H1 (cell line): ENCODE data around the gene IRF2BP1. TPM values are rescaled to one million over a fixed set of nuclear protein-coding genes. Genes with fewer than 3 reads are reported as not detected.

Source experiments
- CTCF ChIA-PET: fragments of 300-600 bp; sonication (Branson Sonifier 250); formaldehyde crosslinking; loops from one replicate; lab custom pipeline; 2021; ENCODE audit not compliant: partially characterized antibody; lab: Charles Lee
- POLR2A ChIA-PET: fragments of 300-600 bp; sonication (Branson Sonifier 250); formaldehyde crosslinking; loops from one replicate; lab custom pipeline; 2021; ENCODE audit warnings: inconsistent platforms; ENCODE audit not compliant: partially characterized antibody; lab: Charles Lee
- DNase-seq, 2 experiments: peaks; one replicate each; pipeline versions ENCODE4 v3.0.0 to v3.0.0-alpha.2; 2010 to 2022; ENCODE audit warnings: low spot score in 2 of 2, low read depth in 1 of 2, mixed read lengths in 1 of 2
- FAIRE-seq: peaks from 2 replicates; lab custom pipeline; 2011; peaks lifted over from hg19 to GRCh38; lab: Jason Lieb, UNC
- H2AFZ ChIP-seq: 2 replicates; pipeline ENCODE4 v1.8.1; 2012; ENCODE audit warnings: low read length, inconsistent platforms
- H2AK5ac ChIP-seq: 2 replicates; pipeline ENCODE4 v1.6.1; 2013; ENCODE audit warnings: low read depth, low read length
- H2BK120ac ChIP-seq: replicated peaks from 2 replicates; pipeline ENCODE3; 2013; ENCODE audit warnings: low read depth, low read length, inconsistent platforms
- H2BK12ac ChIP-seq: 2 replicates; pipeline ENCODE4 v1.6.1; 2013; ENCODE audit warnings: low read depth, low read length
- H2BK15ac ChIP-seq: 2 replicates; pipeline ENCODE4 v1.6.1; 2013; ENCODE audit warnings: low read length
- H2BK20ac ChIP-seq: 2 replicates; pipeline ENCODE4 v1.6.1; 2013; ENCODE audit warnings: low read length
- H2BK5ac ChIP-seq: 2 replicates; pipeline ENCODE4 v1.6.1; 2013; ENCODE audit warnings: low read depth, low read length
- H3K14ac ChIP-seq: 2 replicates; pipeline ENCODE4 v1.6.1; 2013; ENCODE audit warnings: inconsistent platforms; ENCODE audit not compliant: insufficient read length
- H3K18ac ChIP-seq: 2 replicates; pipeline ENCODE4 v1.6.1; 2013; ENCODE audit warnings: low read length; ENCODE audit errors: extremely low read depth
- H3K23ac ChIP-seq: 2 replicates; pipeline ENCODE4 v1.6.1; 2013; ENCODE audit warnings: inconsistent platforms; ENCODE audit not compliant: insufficient read length
- H3K23me2 ChIP-seq: 2 replicates; pipeline ENCODE4 v1.6.1; 2013; ENCODE audit warnings: low read depth, low read length
- H3K27ac ChIP-seq: 2 replicates; pipeline ENCODE4 v1.6.1; 2011; ENCODE audit warnings: low read depth, low read length, inconsistent platforms
- H3K27me3 ChIP-seq, 4 experiments: replicated peaks in 1 of 4; 1 replicate in 1 of 4; 2 replicates in 3 of 4; pipeline versions ENCODE4 v1.6.1 to v1.8.1; 2011 to 2013; ENCODE audit warnings: low read length in 3 of 4, mild to moderate bottlenecking in 3 of 4, inconsistent platforms in 2 of 4, mixed read lengths in 2 of 4, moderate library complexity in 1 of 4; ENCODE audit not compliant: control insufficient read depth in 3 of 4, insufficient read depth in 3 of 4; ENCODE audit errors: extremely low read depth in 1 of 4
- H3K36me3 ChIP-seq, 4 experiments: 2 replicates each; pipeline versions ENCODE4 v1.6.1 to v1.8.1; 2011 to 2013; ENCODE audit warnings: mild to moderate bottlenecking in 4 of 4, low read length in 3 of 4, moderate library complexity in 2 of 4, control low read depth in 1 of 4, inconsistent platforms in 1 of 4; ENCODE audit not compliant: insufficient read depth in 4 of 4, control insufficient read depth in 2 of 4
- H3K4ac ChIP-seq: replicated peaks from 2 replicates; pipeline ENCODE3; 2013; ENCODE audit warnings: low read length, low read depth, mixed read lengths, inconsistent platforms; ENCODE audit not compliant: insufficient read length
- H3K4me1 ChIP-seq, 4 experiments: replicated peaks in 1 of 4; 1 replicate in 1 of 4; 2 replicates in 3 of 4; pipeline versions ENCODE4 v1.6.1 to v1.8.1; 2011 to 2013; ENCODE audit warnings: low read length in 3 of 4, inconsistent platforms in 2 of 4, mixed read lengths in 1 of 4; ENCODE audit not compliant: insufficient read depth in 4 of 4, control insufficient read depth in 3 of 4
- H3K4me2 ChIP-seq, 2 experiments: 2 replicates each; pipeline versions ENCODE4 v1.6.1 to v1.8.1; 2011 to 2013; ENCODE audit warnings: low read depth in 2 of 2, low read length in 2 of 2, control low read depth in 1 of 2, inconsistent platforms in 1 of 2, mild to moderate bottlenecking in 1 of 2; ENCODE audit not compliant: insufficient read depth in 1 of 2
- H3K4me3 ChIP-seq, 4 experiments: fragments of 200-600, 300-600 bp in 1 of 4; sonication (generic), shearing (Covaris generic), sonication (Bioruptor Twin) in 1 of 4; 2 replicates each; pipeline versions ENCODE4 v1.5.1 to v1.8.1; 2011 to 2016; ENCODE audit warnings: low read length in 4 of 4, low read depth in 3 of 4, control low read depth in 2 of 4, inconsistent platforms in 2 of 4, mild to moderate bottlenecking in 2 of 4, mixed read lengths in 1 of 4, moderate library complexity in 1 of 4; ENCODE audit not compliant: insufficient read depth in 2 of 4; ENCODE audit errors: extremely low read depth in 1 of 4
- H3K56ac ChIP-seq: replicated peaks from 2 replicates; pipeline ENCODE3; 2013; ENCODE audit warnings: low read depth, mild to moderate bottlenecking, mixed read lengths, low read length, inconsistent platforms; ENCODE audit not compliant: insufficient read length
- H3K79me1 ChIP-seq: 2 replicates; pipeline ENCODE4 v1.6.1; 2013; ENCODE audit warnings: low read depth, low read length, control low read depth
- H3K79me2 ChIP-seq, 2 experiments: 2 replicates each; pipeline versions ENCODE4 v1.6.1 to v1.8.1; 2012 to 2013; ENCODE audit warnings: low read length in 2 of 2, mild to moderate bottlenecking in 2 of 2, inconsistent platforms in 1 of 2; ENCODE audit not compliant: insufficient read depth in 2 of 2, control insufficient read depth in 1 of 2
- H3K9ac ChIP-seq, 4 experiments: replicated peaks in 1 of 4; 1 replicate in 1 of 4; 2 replicates in 3 of 4; pipeline versions ENCODE4 v1.6.1 to v1.8.1; 2011 to 2013; ENCODE audit warnings: low read depth in 3 of 4, low read length in 3 of 4, control low read depth in 2 of 4, mild to moderate bottlenecking in 2 of 4, moderate library complexity in 2 of 4, inconsistent platforms in 1 of 4; ENCODE audit errors: extremely low read depth in 1 of 4
- H3K9me3 ChIP-seq, 2 experiments: 2 replicates each; pipeline versions ENCODE4 v1.6.1 to v1.8.1; 2012 to 2013; ENCODE audit warnings: mild to moderate bottlenecking in 2 of 2, moderate library complexity in 2 of 2, control low read depth in 1 of 2, inconsistent platforms in 1 of 2, low read depth in 1 of 2, low read length in 1 of 2, mixed read lengths in 1 of 2; ENCODE audit not compliant: insufficient read depth in 2 of 2
- H4K20me1 ChIP-seq, 2 experiments: replicated peaks in 1 of 2; 2 replicates each; pipeline versions ENCODE3 to v1.8.1; 2011 to 2013; ENCODE audit warnings: inconsistent platforms in 2 of 2, low read length in 2 of 2, mild to moderate bottlenecking in 1 of 2; ENCODE audit not compliant: insufficient read depth in 2 of 2, control insufficient read depth in 1 of 2
- H4K5ac ChIP-seq: 2 replicates; pipeline ENCODE4 v1.6.1; 2013; ENCODE audit warnings: low read length, low read depth, mixed read lengths, inconsistent platforms; ENCODE audit not compliant: insufficient read length
- H4K8ac ChIP-seq: 2 replicates; pipeline ENCODE4 v1.8.0; 2013; ENCODE audit warnings: mild to moderate bottlenecking, moderate library complexity, low read length, inconsistent platforms; ENCODE audit not compliant: insufficient read depth; ENCODE audit errors: extremely low read depth
- H4K91ac ChIP-seq: replicated peaks from 2 replicates; pipeline ENCODE3; 2013; ENCODE audit warnings: low read length, mixed read lengths, inconsistent platforms; ENCODE audit not compliant: insufficient read length
- CEBPB ChIP-seq: IDR thresholded peaks from 2 replicates; pipeline ENCODE4 v1.6.1; 2012; ENCODE audit warnings: low read depth, low read length
- CREB1 ChIP-seq: IDR thresholded peaks from 2 replicates; pipeline ENCODE4 v1.6.1; 2012; ENCODE audit warnings: inconsistent platforms
- POLR2A ChIP-seq, 2 experiments: IDR thresholded peaks; 1 replicate in 1 of 2; 2 replicates in 1 of 2; pipeline ENCODE4 v1.6.1; 2011; ENCODE audit warnings: low read depth in 2 of 2, low read length in 2 of 2, mild to moderate bottlenecking in 2 of 2; ENCODE audit errors: control extremely low read depth in 1 of 2
- SIN3A ChIP-seq, 2 experiments: IDR thresholded peaks in 1 of 2; conservative IDR thresholded peaks in 1 of 2; 2 replicates each; pipeline ENCODE4 v1.6.1; 2011 to 2012; ENCODE audit warnings: low read length in 2 of 2, improper control_type of control experiment in 1 of 2, low read depth in 1 of 2, mild to moderate bottlenecking in 1 of 2
- ZNF274 ChIP-seq: IDR thresholded peaks from 2 replicates; pipeline ENCODE4 v1.7.0; 2012; ENCODE audit warnings: low read length, borderline replicate concordance; ENCODE audit errors: extremely low read depth
- WGBS, 2 experiments: shearing (Covaris generic) in 1 of 2; methylation state at CpG; one replicate each; pipeline versions ENCODE4 v1.1.6 to v1.1.7; 2013 to 2015; ENCODE audit warnings: low lambda C conversion rate in 2 of 2, mixed read lengths in 2 of 2, inconsistent platforms in 1 of 2, low coverage in 1 of 2, missing lambda C conversion rate in 1 of 2; ENCODE audit not compliant: insufficient replicate concordance in 2 of 2, insufficient coverage in 1 of 2, insufficient read length in 1 of 2; ENCODE audit errors: extremely low coverage in 1 of 2, missing lambda C conversion rate in 1 of 2; 5-methylcytosine and 5-hydroxymethylcytosine counted together
- polyA plus RNA-seq, 7 experiments: library from polyadenylated mRNA; depleted of rRNA in 3 of 7; stranded (reverse) in 5 of 7; unstranded in 2 of 7; fragments of >200 nt in 5 of 7; fragments of 200-250 nt in 2 of 7; gene quantifications; 1 replicate in 5 of 7; 2 replicates in 1 of 7; 4 replicates in 1 of 7; pipeline versions ENCODE4 v1.2.1 to v1.2.3, GENCODE V29; 2011 to 2013; ENCODE audit warnings: missing spikeins in 2 of 7, mixed read lengths in 2 of 7
- total RNA-seq: library from RNA; stranded (reverse); fragmentation: NEBNext Ultra II Directional; extraction: Animal tissue kit (Norgen Biotek cat#: 25700); gene quantifications from 2 replicates; pipeline ENCODE4 v1.2.1, GENCODE V29; 2021

The IRF2BP1 gene
- total and polyA plus RNA-seq, 2 of the 8 experiments (the other 6 are each of a cell fraction or from before 2014, with no cell fraction given), result 12.1 to 24.4 TPM

- Histone ChIP-seq H2AFZ (no peak overlapping the region), H3K27ac (no peak overlapping the region), H2BK20ac (no peak overlapping the region), H3K4me2 (no peak overlapping the region), H4K20me1 (peaks cover 3 to 8% of the 10 kb centered on the region in 2 experiments), H3K27me3 (no peaks in the 10 kb centered on the region), H3K9ac (no peak overlapping the region), H3K14ac (no peak overlapping the region), H2AK5ac (no peak overlapping the region), H2BK120ac (no peak overlapping the region), H2BK5ac (no peak overlapping the region), H2BK15ac (no peak overlapping the region), H3K23me2 (peaks cover 6% of the 10 kb centered on the region; the same call in 1 of the 2 replicates), H4K5ac (no peak overlapping the region), H4K8ac (no peak overlapping the region), H3K36me3 (peaks cover 0 to 3% (median 0%) of the 10 kb centered on the region in 4 experiments; a peak in 1 of 8 replicates), H3K18ac (no peak overlapping the region), H3K4ac (no peak overlapping the region), H3K79me2 (no peaks in the 10 kb centered on the region; a peak in 1 of 4 replicates), H2BK12ac (no peak overlapping the region), H3K9me3 (no peaks in the 10 kb centered on the region), H3K56ac (no peak overlapping the region), H3K4me1 (peaks cover 0 to 7% (median 4%) of the 10 kb centered on the region in 4 experiments; a peak in 5 of 7 replicates), H3K79me1 (0 out of 2 replicates have a peak, but pooled peaks cover 2% of the 10 kb centered on the region), H4K91ac (no peak overlapping the region), H3K4me3 (no peak overlapping the region), H3K23ac (no peak overlapping the region)
- DNase-seq (no peak), FAIRE-seq (no peak)
- POLR2A ChIA-PET, result interaction anchor here (0.9 to 2.0 kb wide), 4 partner anchors 8 to 26 kb away, joined by 3 to 5 read pairs (median 3); partner anchors contain the start of gene SYMPK
- WGBS, 2 experiments, result 89% methylated on average over 6 of the region's 6 CpGs; no CpG with 5 or more reads in 1 of the 2 experiments
- CTCF ChIA-PET, result interaction anchor here (0.8 to 1.2 kb wide), 2 partner anchors 8 to 12 kb away, joined by 3 read pairs; no protein-coding TSS in a partner anchor
- TF ChIP-seq SIN3A (conservative IDR thresholded peaks at IDR 0.05 in 1 of 2, IDR thresholded peaks at IDR 0.05 in 1 of 2; ENCODE audit: low read depth in 1 of 2, low read length in 2 of 2), result no peak
- TF ChIP-seq POLR2A (IDR thresholded peaks at IDR 0.05; ENCODE audit: control extremely low read depth in 1 of 2, low read depth in 2 of 2, low read length in 2 of 2), result no peak
- TF ChIP-seq CEBPB, result no peak
- no peak for TF ChIP-seq CREB1
- TF ChIP-seq ZNF274, result no peak
These were observed 3.4 kb upstream of the IRF2BP1 start for GRCh38 chr19:45889210-45889885.
